Measurements from ENCODE around the gene ZNF280A.

- no peak for TF ChIP-seq CTCF (IDR thresholded peaks at IDR 0.05; ENCODE audit: low read depth, low read length)
- TF ChIP-seq POLR2A (IDR thresholded peaks at IDR 0.05; ENCODE audit: extremely low read depth, insufficient read length) = no peak
Measured at GRCh38 chr22:22521631-22522030, 1.6 kb upstream of the ZNF280A start.
